ENCODE measurements around the gene TMEM82. TPM values are rescaled to one million over a fixed set of nuclear protein-coding genes. Genes with fewer than 3 reads are reported as not detected.

TMEM82 gene
- total RNA-seq, 1 experiment from 2014 or later = not detected

GRCh38 chr1:15704526-15705183 is 37.6 kb upstream of the TMEM82 start:
- BruUV-seq (replicated peaks) = no TSS peak

GRCh38 chr1:15705184-15705566 is 37.1 kb upstream of the TMEM82 start:
- no TSS peak for BruUV-seq (replicated peaks)
- no peak for DNase-seq (ENCODE audit: unreplicated experiment)
- Mint-ChIP-seq H3K4me1 (ENCODE audit: insufficient read depth, unreplicated experiment) (peaks cover 20% of the 10 kb centered on the region), H3K27ac (ENCODE audit: low read depth, unreplicated experiment) (peak overlapping the region; percentile 96), H3K9me3 (ENCODE audit: unreplicated experiment) (no peaks in the 10 kb centered on the region), H3K4me3 (ENCODE audit: unreplicated experiment) (no peak overlapping the region), H3K27me3 (ENCODE audit: insufficient read depth, unreplicated experiment) (no peaks in the 10 kb centered on the region), H3K36me3 (ENCODE audit: insufficient read depth, unreplicated experiment) (peaks cover 15% of the 10 kb centered on the region)
- TF ChIP-seq CTCF (IDR thresholded peaks at IDR 0.05; ENCODE audit: unreplicated experiment) = no peak
- CTCF ChIA-PET = interaction anchor here (0.6 to 1.8 kb wide), 4 partner anchors 36 to 369 kb away, joined by 3 to 7 read pairs (median 4); no protein-coding TSS in a partner anchor
- intact Hi-C loops (cut with micrococcal nuclease) = no loop called here
- POLR2A ChIA-PET = interaction anchor here (0.8 kb wide), 1 partner anchor 102 kb away, joined by 3 read pairs; no protein-coding TSS in a partner anchor

More at GRCh38 chr1:15704526-15705183, 37.6 kb upstream of the TMEM82 start:
- no peaks in the 10 kb centered on the region for H3K27me3 Mint-ChIP-seq (ENCODE audit: insufficient read depth, unreplicated experiment)
- peak overlapping the region; percentile 96 for H3K27ac Mint-ChIP-seq (ENCODE audit: low read depth, unreplicated experiment)
- peaks cover 20% of the 10 kb centered on the region for H3K4me1 Mint-ChIP-seq (ENCODE audit: insufficient read depth, unreplicated experiment)
- ChIA-PET CTCF (interaction anchor here (0.6 to 1.5 kb wide), 3 partner anchors 25 to 369 kb away, joined by 3 to 7 read pairs (median 4); no protein-coding TSS in a partner anchor), POLR2A (interaction anchor here (0.8 to 3.3 kb wide), 3 partner anchors 18 to 101 kb away, joined by 3 to 24 read pairs (median 19); no protein-coding TSS in a partner anchor)
- H3K36me3 Mint-ChIP-seq (ENCODE audit: insufficient read depth, unreplicated experiment) = peaks cover 15% of the 10 kb centered on the region
- DNase-seq (ENCODE audit: unreplicated experiment) = no peak
- H3K9me3 Mint-ChIP-seq (ENCODE audit: unreplicated experiment) = no peaks in the 10 kb centered on the region
- H3K4me3 Mint-ChIP-seq (ENCODE audit: unreplicated experiment) = no peak overlapping the region
- no peak for TF ChIP-seq CTCF (IDR thresholded peaks at IDR 0.05; ENCODE audit: unreplicated experiment)
- intact Hi-C loops (cut with micrococcal nuclease) = loop anchor here (5.0 kb wide), 1 partner anchor 87 kb away; the partner anchor contains the start of gene DDI2

- DNase-seq (ENCODE audit: unreplicated experiment) = no peak
- no TSS peak for BruUV-seq (replicated peaks)
- H3K27me3 Mint-ChIP-seq (ENCODE audit: insufficient read depth, unreplicated experiment) = no peaks in the 10 kb centered on the region
- H3K27ac Mint-ChIP-seq (ENCODE audit: low read depth, unreplicated experiment) = no peak overlapping the region
- no peak overlapping the region for H3K4me3 Mint-ChIP-seq (ENCODE audit: unreplicated experiment)
- no peak for TF ChIP-seq CTCF (IDR thresholded peaks at IDR 0.05; ENCODE audit: unreplicated experiment)
- H3K36me3 Mint-ChIP-seq (ENCODE audit: insufficient read depth, unreplicated experiment) = peaks cover 11% of the 10 kb centered on the region
- H3K4me1 Mint-ChIP-seq (ENCODE audit: insufficient read depth, unreplicated experiment) = peaks cover 20% of the 10 kb centered on the region
- no peaks in the 10 kb centered on the region for H3K9me3 Mint-ChIP-seq (ENCODE audit: unreplicated experiment)
- ChIA-PET POLR2A (interaction anchor here (0.8 kb wide), 1 partner anchor 88 kb away, joined by 3 read pairs; no protein-coding TSS in a partner anchor), CTCF (interaction anchor here (1.3 to 1.8 kb wide), 2 partner anchors 34 to 111 kb away, joined by 3 to 7 read pairs; no protein-coding TSS in a partner anchor)
- intact Hi-C loops (cut with micrococcal nuclease) = no loop called here
Measured at GRCh38 chr1:15706751-15707150, 35.5 kb upstream of the TMEM82 start.

- Mint-ChIP-seq H3K27ac (ENCODE audit: low read depth, unreplicated experiment) (no peak overlapping the region), H3K36me3 (ENCODE audit: insufficient read depth, unreplicated experiment) (peaks cover 9% of the 10 kb centered on the region), H3K27me3 (ENCODE audit: insufficient read depth, unreplicated experiment) (no peaks in the 10 kb centered on the region), H3K4me3 (ENCODE audit: unreplicated experiment) (no peak overlapping the region), H3K9me3 (ENCODE audit: unreplicated experiment) (no peaks in the 10 kb centered on the region), H3K4me1 (ENCODE audit: insufficient read depth, unreplicated experiment) (peaks cover 20% of the 10 kb centered on the region)
- TF ChIP-seq CTCF (IDR thresholded peaks at IDR 0.05; ENCODE audit: unreplicated experiment) = no peak
- no peak for DNase-seq (ENCODE audit: unreplicated experiment)
- POLR2A ChIA-PET = interaction anchor here (0.6 to 0.8 kb wide), 2 partner anchors 10 to 89 kb away, joined by 3 read pairs; no protein-coding TSS in a partner anchor
- intact Hi-C loops (cut with micrococcal nuclease) = no loop called here
- BruUV-seq (replicated peaks) = no TSS peak
- CTCF ChIA-PET = interaction anchor here (0.8 to 1.3 kb wide), 2 partner anchors 20 to 34 kb away, joined by 3 to 5 read pairs; no protein-coding TSS in a partner anchor
Measured at GRCh38 chr1:15707239-15707925, 34.9 kb upstream of the TMEM82 start.
